ENCODE data around the gene CRMP1.
"Not testable (repeated sequence)": the region's sequence is repeated elsewhere in the genome, so short reads cannot be mapped to it uniquely, and the experiment has no call there.

CRMP1 gene

GRCh38 chr4:5816851-5817375, 76.0 kb downstream of the CRMP1 start:
- DNase-seq, result no peak

GRCh38 chr4:5816101-5816500, 76.8 kb downstream of the CRMP1 start:
- DNase-seq, result no peak

GRCh38 chr4:5815641-5816040, 77.2 kb downstream of the CRMP1 start:
- no peak for DNase-seq

GRCh38 chr4:5814421-5814820, 78.5 kb downstream of the CRMP1 start:
- DNase-seq, result no peak

GRCh38 chr4:5813882-5814255, 79.0 kb downstream of the CRMP1 start:
- DNase-seq, result no peak

- DNase-seq, result peak; percentile 62
These were observed 80.2 kb downstream of the CRMP1 start for GRCh38 chr4:5812506-5813229.

- not testable (repeated sequence) for DNase-seq
These were observed 80.8 kb downstream of the CRMP1 start for GRCh38 chr4:5812057-5812456.

- DNase-seq, result no peak
These were observed 82.0 kb downstream of the CRMP1 start for GRCh38 chr4:5810770-5811430.

- no peak for DNase-seq
These were observed 82.7 kb downstream of the CRMP1 start for GRCh38 chr4:5810151-5810550.

- no peak for DNase-seq
These were observed 83.6 kb downstream of the CRMP1 start for GRCh38 chr4:5809216-5809776.

GRCh38 chr4:5808081-5808741, 84.7 kb downstream of the CRMP1 start:
- no peak for DNase-seq

- DNase-seq, result no peak
These were observed 87.6 kb downstream of the CRMP1 start for GRCh38 chr4:5805270-5805669.

GRCh38 chr4:5804656-5805055, 88.2 kb downstream of the CRMP1 start:
- DNase-seq, result peak; percentile 3

- DNase-seq, result no peak
These were observed 90.3 kb downstream of the CRMP1 start for GRCh38 chr4:5802565-5802964.

- DNase-seq, result no peak
These were observed 91.2 kb downstream of the CRMP1 start for GRCh38 chr4:5801696-5802095.

GRCh38 chr4:5800496-5800895, 92.4 kb downstream of the CRMP1 start:
- DNase-seq, result no peak

GRCh38 chr4:5799406-5799805, 93.5 kb downstream of the CRMP1 start:
- no peak for DNase-seq

GRCh38 chr4:5798946-5799345, 93.9 kb downstream of the CRMP1 start:
- no peak for DNase-seq

- DNase-seq, result no peak
These were observed 94.4 kb downstream of the CRMP1 start for GRCh38 chr4:5798462-5798861.

- no peak for DNase-seq
These were observed 95.0 kb downstream of the CRMP1 start for GRCh38 chr4:5797866-5798265.

- DNase-seq, result no peak
These were observed 95.9 kb downstream of the CRMP1 start for GRCh38 chr4:5796976-5797375.

GRCh38 chr4:5795580-5795979, 97.3 kb downstream of the CRMP1 start:
- DNase-seq, result no peak

GRCh38 chr4:5793514-5793913, 99.4 kb downstream of the CRMP1 start:
- no peak for DNase-seq

- no peak for DNase-seq
These were observed 101.2 kb downstream of the CRMP1 start for GRCh38 chr4:5791654-5792053.
